ENCODE measurements around the gene ZBTB14.

The ZBTB14 gene

DNA sequence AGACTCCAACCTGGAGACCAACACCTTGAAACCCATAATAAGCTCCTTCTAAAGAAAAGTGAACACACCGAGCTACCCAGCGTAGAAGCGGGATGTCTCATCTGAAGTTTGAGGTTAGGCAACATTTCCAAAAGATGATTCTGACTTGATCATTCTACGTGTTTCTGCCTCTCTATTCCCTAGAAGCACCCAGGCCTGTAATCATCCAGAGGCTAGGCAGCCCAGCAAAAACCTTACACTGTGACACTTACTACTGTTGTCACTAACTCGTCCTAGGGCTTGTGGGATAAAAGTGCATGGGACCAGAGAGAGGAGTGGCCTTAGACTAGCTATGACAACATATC is 1.4 kb downstream of the ZBTB14 start:
- no peak for DNase-seq (ENCODE audit: low read depth)

DNA sequence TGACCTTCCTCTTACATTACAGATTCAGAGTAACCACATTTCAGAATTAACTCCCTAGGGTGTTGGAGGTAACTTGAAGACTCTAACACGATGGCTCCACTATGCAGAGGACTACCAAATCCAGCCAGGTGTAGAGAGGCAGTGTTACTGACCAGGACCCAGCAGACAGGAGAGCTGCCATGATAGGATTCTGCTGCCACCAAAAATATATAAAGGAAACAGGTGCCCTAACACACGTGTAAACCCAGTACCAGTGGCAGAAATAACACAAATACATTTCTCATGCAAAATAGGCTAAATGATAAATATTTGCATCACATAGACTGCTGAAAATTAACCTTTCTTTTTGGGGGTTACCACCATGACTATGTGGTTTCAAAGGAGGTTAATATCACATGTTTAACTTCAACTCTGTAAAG is 7.0 kb downstream of the ZBTB14 start:
- no peak for DNase-seq (ENCODE audit: low read depth)

- DNase-seq (ENCODE audit: low read depth), result no peak
Observed at GRCh38 chr18:5287854-5288253, 7.7 kb downstream of the ZBTB14 start.

GRCh38 chr18:5286525-5286924 is 9.0 kb downstream of the ZBTB14 start:
- DNase-seq (ENCODE audit: low read depth), result no peak

GRCh38 chr18:5285326-5285725 is 10.2 kb downstream of the ZBTB14 start:
- DNase-seq (ENCODE audit: low read depth), result no peak

- no peak for DNase-seq (ENCODE audit: low read depth)
Observed at GRCh38 chr18:5284808-5285207, 10.7 kb downstream of the ZBTB14 start.

DNA sequence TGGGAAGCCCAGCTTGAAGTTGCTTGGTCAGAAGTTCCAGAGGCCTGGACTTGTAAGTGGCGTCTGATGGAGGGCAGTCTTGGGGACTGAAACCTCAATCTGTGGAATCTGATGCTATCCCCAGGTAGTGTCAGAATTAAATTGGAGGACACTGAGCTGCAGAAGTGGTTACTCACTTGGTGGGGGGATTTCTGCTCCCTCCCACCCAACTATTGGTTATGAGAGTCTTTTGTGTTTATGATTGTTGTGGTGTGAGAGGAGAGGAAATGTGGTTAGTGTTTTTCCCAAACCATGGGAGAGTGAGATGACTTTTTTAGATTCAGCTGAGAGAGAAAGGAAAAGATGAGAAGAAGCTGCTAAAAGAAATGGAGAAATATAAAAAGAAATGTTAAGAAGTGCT is 12.8 kb downstream of the ZBTB14 start:
- DNase-seq (ENCODE audit: low read depth), result no peak

- no peak for DNase-seq (ENCODE audit: low read depth)
Observed at GRCh38 chr18:5276947-5277346, 18.6 kb downstream of the ZBTB14 start.

DNA sequence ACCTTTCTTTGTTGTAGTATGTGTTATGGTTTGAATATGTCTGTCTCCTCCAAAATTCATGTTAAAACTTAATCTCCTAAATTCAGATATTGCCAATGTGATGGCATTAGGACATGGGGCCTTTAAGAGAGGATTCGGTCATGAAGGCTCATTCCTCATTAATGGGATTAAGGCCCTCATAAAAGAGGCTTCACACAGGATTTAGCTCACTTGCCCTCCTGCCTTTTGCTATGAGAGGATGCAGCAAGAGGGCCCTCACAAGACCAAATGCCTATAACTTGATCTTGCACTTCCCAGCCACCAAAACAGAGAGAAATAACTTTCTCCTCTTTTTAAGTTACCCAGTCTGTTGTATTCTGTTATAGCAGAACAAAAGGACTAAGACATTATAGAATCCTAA is 19.7 kb downstream of the ZBTB14 start:
- no peak for DNase-seq (ENCODE audit: low read depth)

DNA sequence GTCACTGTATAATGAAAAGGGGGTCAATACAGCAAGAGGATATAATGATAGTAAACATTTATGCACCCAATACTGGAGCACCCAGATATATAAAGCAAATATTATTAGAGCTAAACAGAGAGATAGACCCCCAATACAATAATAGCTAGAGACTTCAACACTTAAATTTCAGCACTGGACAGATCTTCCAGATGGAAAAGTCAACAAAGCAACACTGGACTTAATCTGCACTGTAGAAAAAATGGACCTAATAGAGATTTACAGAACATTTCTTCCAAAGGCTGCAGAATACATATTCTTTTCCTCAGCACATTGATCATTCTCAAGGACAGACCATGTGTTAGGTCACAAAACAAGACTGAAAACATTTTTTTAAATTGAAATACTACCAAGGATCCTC is 26.7 kb downstream of the ZBTB14 start:
- no peak for DNase-seq (ENCODE audit: low read depth)

DNA sequence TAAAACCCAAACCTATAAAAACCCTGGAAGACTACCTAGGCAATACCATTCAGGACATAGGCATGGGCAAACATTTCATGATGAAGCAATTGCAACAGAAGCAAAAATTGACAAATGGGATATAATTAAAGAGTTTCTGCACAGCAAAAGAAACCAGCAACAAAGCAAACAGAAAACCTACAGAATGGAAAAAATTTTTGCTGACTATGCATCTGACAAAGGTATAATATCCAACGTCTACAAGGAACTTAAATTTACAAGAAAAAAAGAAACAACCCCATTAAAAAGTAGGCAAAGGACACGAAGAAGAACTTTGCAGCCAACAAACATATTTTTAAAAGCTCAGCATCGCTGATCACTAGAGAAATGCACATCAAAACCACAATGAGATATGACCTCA is 28.8 kb downstream of the ZBTB14 start:
- DNase-seq (ENCODE audit: low read depth), result no peak

DNA sequence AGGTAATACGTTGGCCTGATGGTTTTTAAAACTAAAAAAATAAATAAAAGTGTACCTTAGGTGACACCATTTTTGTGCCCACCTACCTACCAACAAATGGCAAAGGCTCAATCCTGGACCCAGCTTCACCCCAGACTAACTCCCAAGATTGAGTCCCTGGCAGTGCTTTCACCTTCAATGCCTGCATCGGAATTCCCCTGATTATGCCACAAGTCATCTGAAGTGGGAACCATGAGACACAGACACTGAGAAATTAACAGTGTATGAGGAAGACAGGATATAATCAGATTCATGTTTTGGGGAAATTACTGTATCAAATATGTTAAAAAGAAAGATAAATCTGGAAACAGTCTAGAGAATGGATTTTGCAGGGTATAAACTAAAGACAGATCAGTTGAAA is 41.6 kb downstream of the ZBTB14 start:
- DNase-seq (ENCODE audit: low read depth), result no peak

DNA sequence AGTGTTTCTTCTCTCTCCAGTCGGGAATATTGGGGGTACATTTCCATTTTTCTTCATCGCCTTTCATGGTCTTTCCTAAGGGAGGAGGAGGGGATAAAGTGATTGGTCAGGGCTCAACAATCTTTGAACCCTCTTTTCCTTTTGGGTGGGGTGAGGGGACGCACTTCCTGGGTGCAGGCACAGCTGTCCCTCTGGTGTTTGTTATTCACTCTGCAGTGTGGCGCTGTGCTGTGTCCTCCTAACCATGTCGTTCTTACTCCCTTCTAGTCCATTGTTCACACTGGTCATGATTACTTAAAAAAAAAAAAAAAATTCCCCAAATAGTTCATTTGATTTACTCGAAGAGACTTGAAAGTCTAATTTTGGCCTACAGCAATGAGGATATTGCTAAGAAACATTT is 44.4 kb downstream of the ZBTB14 start:
- no peak for DNase-seq (ENCODE audit: low read depth)

DNA sequence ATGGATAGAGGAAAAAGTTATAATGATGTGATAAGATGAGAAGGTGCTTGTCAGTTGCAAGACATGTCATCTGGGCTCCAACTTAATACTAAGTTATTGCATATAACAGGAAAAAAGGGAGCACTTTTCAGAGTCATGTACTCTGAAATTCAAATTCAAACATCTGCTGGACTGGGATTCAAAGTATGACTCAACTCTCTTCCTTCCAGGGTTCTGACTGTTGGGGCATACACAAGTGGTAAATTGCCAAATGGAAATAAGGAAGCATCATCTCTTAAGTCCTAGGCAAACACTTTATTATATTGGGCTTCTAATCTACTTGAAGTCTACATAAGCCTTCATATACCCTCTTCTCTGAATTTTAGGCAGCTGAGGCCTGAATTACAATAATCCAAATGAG is 44.9 kb downstream of the ZBTB14 start:
- DNase-seq (ENCODE audit: low read depth), result no peak

- no peak for DNase-seq (ENCODE audit: low read depth)
Observed at GRCh38 chr18:5244941-5245340, 50.6 kb downstream of the ZBTB14 start.

- DNase-seq (ENCODE audit: low read depth), result no peak
Observed at GRCh38 chr18:5239447-5239846, 56.1 kb downstream of the ZBTB14 start.

All from fibroblast of gingiva (primary cell).